Measurements from ENCODE around the gene ADAT3. TPM values are rescaled to one million over a fixed set of nuclear protein-coding genes. Genes with fewer than 3 reads are reported as not detected.

ADAT3 gene
- total and polyA plus RNA-seq, 2 donors (not counting 1 experiment from before 2014, with no cell fraction given), result 5.3 to 13.4 TPM

GRCh38 chr19:1911098-1911497 is 5.9 kb downstream of the ADAT3 start:
- H3K79me2 ChIP-seq (ENCODE audit: control insufficient read depth, insufficient read depth, low read length), result peaks cover 94% of the 10 kb centered on the region
- no peak for ATAC-seq (ENCODE audit: low read depth)
- no peaks in the 10 kb centered on the region for H3K27me3 Mint-ChIP-seq
- no peak overlapping the region for H3K9ac ChIP-seq (ENCODE audit: low read length)
- H3K36me3 ChIP-seq (replicated peaks in 1 of 2; ENCODE audit: control extremely low read depth in 1 of 2, control insufficient read depth in 1 of 2, extremely low read depth in 1 of 2, insufficient read depth in 2 of 2, low read length in 1 of 2), result peaks cover 0 to 24% of the 10 kb centered on the region in 2 experiments
- POLR2A ChIA-PET, result no interaction called here
- no peak overlapping the region for H2AFZ ChIP-seq (ENCODE audit: insufficient read depth, low read depth, low read length, poor library complexity, severe bottlenecking)
- no peak overlapping the region for H3K27ac ChIP-seq (ENCODE audit: low read length in 2 of 2)
- intact Hi-C loops (cut with micrococcal nuclease), result no loop called here
- H3K4me1 Mint-ChIP-seq, result peaks cover 24% of the 10 kb centered on the region
- H4K20me1 ChIP-seq (ENCODE audit: control insufficient read depth, insufficient read depth, low read length, poor library complexity, severe bottlenecking), result peaks cover 81% of the 10 kb centered on the region
- H3K9me3 ChIP-seq (ENCODE audit: control extremely low read depth in 1 of 3, control insufficient read depth in 2 of 3, insufficient read depth in 1 of 3, low read length in 2 of 3), result peaks cover 0 to 3% (median 0%) of the 10 kb centered on the region in 3 donors
- no peak overlapping the region for H3K27ac Mint-ChIP-seq
- no peak overlapping the region for H3K4me3 Mint-ChIP-seq
- 96% methylated on average over 13 of the region's 13 CpGs for WGBS (ENCODE audit: insufficient coverage)
- CTCF ChIA-PET, result no interaction called here
- H3K4me3 ChIP-seq (ENCODE audit: control extremely low read depth in 1 of 5, extremely low read depth in 1 of 5, insufficient read depth in 1 of 5, low read depth in 2 of 5, low read length in 4 of 5), result no peak overlapping the region
- H3K4me1 ChIP-seq (ENCODE audit: control insufficient read depth in 2 of 2, insufficient read depth in 2 of 2, low read length in 2 of 2), result peaks cover 20 to 41% of the 10 kb centered on the region in 2 donors
- H3K4me2 ChIP-seq (replicated peaks; ENCODE audit: low read depth, low read length, poor library complexity, severe bottlenecking), result no peak overlapping the region
- no peak for TF ChIP-seq CTCF (IDR thresholded peaks at IDR 0.05)
- no peak for TF ChIP-seq EZH2 (IDR thresholded peaks at IDR 0.05; ENCODE audit: borderline replicate concordance, insufficient read depth, low read depth, low read length, poor library complexity, severe bottlenecking)
- H3K9me3 Mint-ChIP-seq (ENCODE audit: insufficient read depth), result no peaks in the 10 kb centered on the region
- no peak for DNase-seq
- no peaks in the 10 kb centered on the region for H3K27me3 ChIP-seq (replicated peaks in 1 of 4; ENCODE audit: control extremely low read depth in 1 of 4, control insufficient read depth in 3 of 4, insufficient read depth in 4 of 4, low read length in 3 of 4)

GRCh38 chr19:1911995-1912394 is 6.8 kb downstream of the ADAT3 start:
- H3K4me3 ChIP-seq (ENCODE audit: control extremely low read depth in 1 of 5, extremely low read depth in 1 of 5, insufficient read depth in 1 of 5, low read depth in 2 of 5, low read length in 4 of 5), result no peak overlapping the region
- ChIA-PET POLR2A (no interaction called here), CTCF (no interaction called here)
- no peak overlapping the region for H3K9ac ChIP-seq (ENCODE audit: low read length)
- H4K20me1 ChIP-seq (ENCODE audit: control insufficient read depth, insufficient read depth, low read length, poor library complexity, severe bottlenecking), result peaks cover 76% of the 10 kb centered on the region
- H2AFZ ChIP-seq (ENCODE audit: insufficient read depth, low read depth, low read length, poor library complexity, severe bottlenecking), result no peak overlapping the region
- Mint-ChIP-seq H3K27ac (no peak overlapping the region), H3K4me3 (no peak overlapping the region), H3K9me3 (ENCODE audit: insufficient read depth) (no peaks in the 10 kb centered on the region), H3K27me3 (no peaks in the 10 kb centered on the region), H3K4me1 (peaks cover 24% of the 10 kb centered on the region)
- H3K9me3 ChIP-seq (ENCODE audit: control extremely low read depth in 1 of 3, control insufficient read depth in 2 of 3, insufficient read depth in 1 of 3, low read length in 2 of 3), result peaks cover 0 to 3% (median 0%) of the 10 kb centered on the region in 3 donors
- H3K36me3 ChIP-seq (replicated peaks in 1 of 2; ENCODE audit: control extremely low read depth in 1 of 2, control insufficient read depth in 1 of 2, extremely low read depth in 1 of 2, insufficient read depth in 2 of 2, low read length in 1 of 2), result peaks cover 0 to 24% of the 10 kb centered on the region in 2 experiments
- ATAC-seq (ENCODE audit: low read depth) (no peak), DNase-seq (no peak)
- intact Hi-C loops (cut with micrococcal nuclease), result no loop called here
- no peak for TF ChIP-seq EZH2 (IDR thresholded peaks at IDR 0.05; ENCODE audit: borderline replicate concordance, insufficient read depth, low read depth, low read length, poor library complexity, severe bottlenecking)
- TF ChIP-seq CTCF (IDR thresholded peaks at IDR 0.05), result no peak
- 98% methylated on average over 36 of the region's 37 CpGs for WGBS (ENCODE audit: insufficient coverage)
- H3K27ac ChIP-seq (ENCODE audit: low read length in 2 of 2), result no peak overlapping the region
- H3K4me1 ChIP-seq (ENCODE audit: control insufficient read depth in 2 of 2, insufficient read depth in 2 of 2, low read length in 2 of 2), result peaks cover 20 to 37% of the 10 kb centered on the region in 2 donors
- no peaks in the 10 kb centered on the region for H3K27me3 ChIP-seq (replicated peaks in 1 of 4; ENCODE audit: control extremely low read depth in 1 of 4, control insufficient read depth in 3 of 4, insufficient read depth in 4 of 4, low read length in 3 of 4)
- H3K4me2 ChIP-seq (replicated peaks; ENCODE audit: low read depth, low read length, poor library complexity, severe bottlenecking), result no peak overlapping the region
- peaks cover 85% of the 10 kb centered on the region for H3K79me2 ChIP-seq (ENCODE audit: control insufficient read depth, insufficient read depth, low read length)
